GM20431 (cell line): ENCODE results near the gene ZBTB3.
"Not testable (repeated sequence)": the region's sequence is repeated elsewhere in the genome, so short reads cannot be mapped to it uniquely, and the experiment has no call there.

ENCODE experiments used
- in situ Hi-C: fragments of 300-500 bp; cut with MseI, MboI; formaldehyde crosslinking; loops from one replicate; pipeline ENCODE4 v1.15.0; 2020; ENCODE audit warnings: low sequenced_read_pairs; ENCODE audit not compliant: unreplicated experiment

The ZBTB3 gene

GRCh38 chr11:62760867-62761227, 6.9 kb upstream of the ZBTB3 start:
- in situ Hi-C loops: not testable (repeated sequence)

GRCh38 chr11:62757846-62758788, 4.2 kb upstream of the ZBTB3 start:
- in situ Hi-C loops: no loop called here

GRCh38 chr11:62755086-62755615, 1.2 kb upstream of the ZBTB3 start:
- in situ Hi-C loops: no loop called here

- in situ Hi-C loops: no loop called here
These were observed 795 bp downstream of the ZBTB3 start for GRCh38 chr11:62752994-62753735.

- in situ Hi-C loops: no loop called here
These were observed 1.7 kb downstream of the ZBTB3 start for GRCh38 chr11:62752177-62752785.

- in situ Hi-C loops: not testable (repeated sequence)
These were observed 4.0 kb downstream of the ZBTB3 start for GRCh38 chr11:62749931-62750330.

- in situ Hi-C loops: no loop called here
These were observed 6.3 kb downstream of the ZBTB3 start for GRCh38 chr11:62747475-62748160.

- in situ Hi-C loops: no loop called here
These were observed 16.8 kb downstream of the ZBTB3 start for GRCh38 chr11:62737196-62737595.

- in situ Hi-C loops: no loop called here
These were observed 21.1 kb downstream of the ZBTB3 start for GRCh38 chr11:62732830-62733229.

- in situ Hi-C loops: not testable (repeated sequence)
These were observed 23.9 kb downstream of the ZBTB3 start for GRCh38 chr11:62730076-62730475.

GRCh38 chr11:62728171-62728988, 25.6 kb downstream of the ZBTB3 start, which contains the start of gene TTC9C:
Gene TTC9C (plus strand): TSS chr11:62728486. CDS start chr11:62728849, 363 bp downstream.
- in situ Hi-C loops: no loop called here

GRCh38 chr11:62727872-62728170, 26.1 kb downstream of the ZBTB3 start:
- in situ Hi-C loops: no loop called here

- in situ Hi-C loops: no loop called here
These were observed 26.6 kb downstream of the ZBTB3 start, which contains the start of gene HNRNPUL2 for GRCh38 chr11:62727165-62727871. Gene HNRNPUL2 (minus strand): TSS chr11:62727457. CDS start chr11:62727156, 301 bp downstream.

- in situ Hi-C loops: no loop called here
These were observed 27.1 kb downstream of the ZBTB3 start for GRCh38 chr11:62726915-62727164.

- in situ Hi-C loops: no loop called here
These were observed 27.6 kb downstream of the ZBTB3 start for GRCh38 chr11:62726156-62726914.

- in situ Hi-C loops: no loop called here
These were observed 28.3 kb downstream of the ZBTB3 start for GRCh38 chr11:62725646-62726045.

- in situ Hi-C loops: no loop called here
These were observed 29.8 kb downstream of the ZBTB3 start for GRCh38 chr11:62724171-62724570.

- in situ Hi-C loops: no loop called here
These were observed 32.0 kb downstream of the ZBTB3 start for GRCh38 chr11:62721994-62722393.
